Pancreas (tissue), 10 donors: ENCODE measurements around the gene LCE3C. TPM values are rescaled to one million over a fixed set of nuclear protein-coding genes. Genes with fewer than 3 reads are reported as not detected.

Source experiments
- ATAC-seq, 4 donors: fragments of 200-7000 bp; cut with Tn5 transposase; one replicate each; pipeline versions ENCODE4 v1.8.0 to v1.9.1; 2020; ENCODE audit warnings: mild to moderate bottlenecking in 4 of 4, moderate library complexity in 4 of 4
- DNase-seq, 6 donors: peaks; one replicate each; pipeline ENCODE4 v3.0.0-alpha.2; 2020
- FAIRE-seq: peaks from 2 replicates; lab custom pipeline; 2012; peaks lifted over from hg19 to GRCh38; lab: Jason Lieb, UNC
- H3K27ac ChIP-seq, 4 donors: fragments of 200-600 bp; sonication (generic); 1 replicate in 3 of 4; 2 replicates in 1 of 4; pipeline versions ENCODE4 v1.5.0 to v1.8.0; 2020
- H3K27me3 ChIP-seq, 4 donors: fragments of 200-600 bp; one replicate each; pipeline ENCODE4 v1.8.0; 2021
- H3K36me3 ChIP-seq, 3 donors: fragments of 200-600 bp; sonication (generic) in 1 of 3; one replicate each; pipeline versions ENCODE4 v1.5.0 to v1.8.0; 2020 to 2021
- H3K4me1 ChIP-seq, 3 donors: fragments of 200-600 bp; one replicate each; pipeline ENCODE4 v1.8.0; 2021
- H3K4me3 ChIP-seq, 4 donors: fragments of 200-600 bp; sonication (generic) in 2 of 4; one replicate each; pipeline versions ENCODE4 v1.5.0 to v1.8.0; 2020 to 2021
- H3K9me3 ChIP-seq, 4 donors: fragments of 200-600 bp; one replicate each; pipeline ENCODE4 v1.8.0; 2021
- WGBS, 2 donors: extraction: QIAGEN DNeasy Blood & Tissue Kit; methylation state at CpG; one replicate each; pipeline ENCODE4 v1.1.7; 2013; 5-methylcytosine and 5-hydroxymethylcytosine counted together
- intact Hi-C, 3 donors: fragments of 100-400 bp; cut with DNase I; formaldehyde crosslinking; loops; one replicate each; pipeline versions ENCODE4 v1.11.1 to v1.14.2; 2022
- polyA plus RNA-seq, 2 donors: library from polyadenylated mRNA; stranded (reverse); fragments of 200-250 nt; gene quantifications; one replicate each; pipeline ENCODE4 v1.2.3, GENCODE V29; 2013
- total RNA-seq, 6 donors: library from RNA; stranded (reverse); fragmentation: NEBNext Ultra II Directional in 4 of 6; extraction: Animal tissue kit (Norgen Biotek cat#: 25700) in 4 of 6; gene quantifications; one replicate each; pipeline versions ENCODE4 v1.2.1 to v1.2.4, GENCODE V29; 2021 to 2023
- TF ChIP-seq, protein P1 (sequence below), 4 donors: fragments of 200-600 bp; sonication (generic) in 3 of 4; IDR thresholded peaks; one replicate each; pipeline versions ENCODE4 v1.5.0 to v1.8.0; 2021; ENCODE audit warnings: antibody characterized with exemption in 4 of 4
- donor health status: healthy with polysubstance abuse.
- donor health status: DM: no; HTN: no; CAD: no; lungs with moderate emphysema.
- donor health status: DM: no; HTN: no; CAD: no.
- donor health status: control.
- donor health status: control.
- donor health status: Bipolar disorder and iron deficiency.
- donor health status: DM: yes; HTN: yes; CAD: no.
- donor health status: DM: no; HTN: no; CAD: no.
- donor health status: DM: no; HTN: no; CAD: no.
- donor health status: DM: yes; HTN: yes; CAD: no.

LCE3C gene
- total and polyA plus RNA-seq, 8 donors: not detected

DNA sequence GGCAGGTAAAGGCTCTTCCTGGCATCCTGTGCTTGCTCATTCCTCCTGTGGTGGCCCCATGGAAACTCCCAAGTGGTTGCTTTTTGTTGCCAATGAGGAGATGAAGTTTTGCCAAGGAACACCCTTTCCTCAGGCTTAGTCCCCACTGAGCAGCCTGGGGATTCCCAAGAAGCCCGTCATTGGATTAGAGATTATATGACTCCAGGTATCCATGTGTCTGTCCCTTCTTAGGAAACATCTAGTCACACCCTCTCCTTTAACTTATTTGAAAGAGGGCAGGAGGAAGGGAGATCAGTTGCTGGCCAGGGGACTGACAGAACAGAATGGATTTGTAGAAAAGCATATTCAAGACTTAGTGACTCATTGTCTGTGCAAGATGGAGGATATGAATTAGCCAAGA lies 26.7 kb downstream of the LCE3C start:
- ATAC-seq (no peak), DNase-seq (no peak), FAIRE-seq (no peak)
- TF ChIP-seq, protein P1, sequence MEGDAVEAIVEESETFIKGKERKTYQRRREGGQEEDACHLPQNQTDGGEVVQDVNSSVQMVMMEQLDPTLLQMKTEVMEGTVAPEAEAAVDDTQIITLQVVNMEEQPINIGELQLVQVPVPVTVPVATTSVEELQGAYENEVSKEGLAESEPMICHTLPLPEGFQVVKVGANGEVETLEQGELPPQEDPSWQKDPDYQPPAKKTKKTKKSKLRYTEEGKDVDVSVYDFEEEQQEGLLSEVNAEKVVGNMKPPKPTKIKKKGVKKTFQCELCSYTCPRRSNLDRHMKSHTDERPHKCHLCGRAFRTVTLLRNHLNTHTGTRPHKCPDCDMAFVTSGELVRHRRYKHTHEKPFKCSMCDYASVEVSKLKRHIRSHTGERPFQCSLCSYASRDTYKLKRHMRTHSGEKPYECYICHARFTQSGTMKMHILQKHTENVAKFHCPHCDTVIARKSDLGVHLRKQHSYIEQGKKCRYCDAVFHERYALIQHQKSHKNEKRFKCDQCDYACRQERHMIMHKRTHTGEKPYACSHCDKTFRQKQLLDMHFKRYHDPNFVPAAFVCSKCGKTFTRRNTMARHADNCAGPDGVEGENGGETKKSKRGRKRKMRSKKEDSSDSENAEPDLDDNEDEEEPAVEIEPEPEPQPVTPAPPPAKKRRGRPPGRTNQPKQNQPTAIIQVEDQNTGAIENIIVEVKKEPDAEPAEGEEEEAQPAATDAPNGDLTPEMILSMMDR (IDR thresholded peaks at IDR 0.05): no peak
- H3K27me3 ChIP-seq: no peaks in the 10 kb centered on the region
- no peak overlapping the region for H3K4me3 ChIP-seq
- H3K9me3 ChIP-seq: no peaks in the 10 kb centered on the region
- intact Hi-C loops: no loop called here
- H3K4me1 ChIP-seq: no peaks in the 10 kb centered on the region
- no peak overlapping the region for H3K27ac ChIP-seq
- H3K36me3 ChIP-seq: no peaks in the 10 kb centered on the region
- WGBS, 2 donors: 46 to 53% methylated on average over 1 of the region's 1 CpG

DNA sequence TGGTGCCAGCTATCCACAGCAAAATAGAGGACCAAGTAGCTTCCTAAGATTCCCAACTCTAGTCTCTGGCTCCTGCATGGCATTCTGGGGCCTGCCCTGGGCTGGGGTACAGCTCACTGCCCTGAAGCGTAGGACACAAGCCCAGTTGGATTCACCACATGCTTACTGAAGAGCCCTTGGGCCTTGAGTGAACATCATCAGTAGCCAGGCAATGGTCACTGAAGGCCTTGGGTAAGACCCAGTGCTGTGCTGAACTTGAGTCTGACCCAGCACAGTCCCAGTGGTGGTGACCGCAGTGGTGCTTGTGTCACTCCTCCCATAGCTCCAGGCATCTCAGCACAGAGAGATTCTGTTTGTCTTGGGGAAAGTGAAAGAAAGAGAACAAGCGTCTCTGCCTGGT lies 30.6 kb downstream of the LCE3C start:
- Histone ChIP-seq H3K27me3 (no peaks in the 10 kb centered on the region), H3K4me3 (no peak overlapping the region), H3K27ac (no peak overlapping the region), H3K9me3 (no peaks in the 10 kb centered on the region), H3K36me3 (no peaks in the 10 kb centered on the region), H3K4me1 (no peaks in the 10 kb centered on the region)
- FAIRE-seq (no peak), DNase-seq (no peak), ATAC-seq (no peak)
- intact Hi-C loops: no loop called here
- WGBS, 2 donors: 81 to 92% methylated on average over 3 of the region's 3 CpGs
- TF ChIP-seq, protein P1 (IDR thresholded peaks at IDR 0.05): no peak

DNA sequence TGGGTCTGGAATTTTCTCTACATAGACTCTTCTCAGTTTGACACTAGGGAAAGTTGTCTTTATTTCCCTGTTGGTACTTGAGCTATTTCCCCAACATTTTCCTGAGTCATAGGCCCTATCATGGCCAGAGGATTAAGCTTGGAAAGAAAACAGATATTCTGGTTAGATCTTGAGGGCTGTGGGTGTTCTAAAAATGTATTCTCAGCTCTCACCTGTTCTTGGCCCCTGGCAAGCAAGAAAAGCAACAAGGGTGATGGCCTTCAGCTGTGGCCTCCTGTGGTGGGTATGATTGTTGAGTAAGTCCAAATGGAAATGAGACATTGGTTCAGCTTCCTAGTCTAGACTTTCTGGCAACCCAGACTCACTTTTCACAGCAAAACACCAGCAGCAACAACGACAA lies 40.3 kb downstream of the LCE3C start:
- DNase-seq: no peak
- Histone ChIP-seq H3K27ac (no peak overlapping the region), H3K36me3 (no peaks in the 10 kb centered on the region), H3K27me3 (no peaks in the 10 kb centered on the region), H3K9me3 (no peaks in the 10 kb centered on the region), H3K4me1 (no peaks in the 10 kb centered on the region), H3K4me3 (no peak overlapping the region)
- TF ChIP-seq, protein P1 (IDR thresholded peaks at IDR 0.05): no peak
- intact Hi-C loops: no loop called here
- 44 to 73% methylated on average over 1 of the region's 1 CpG for WGBS, 2 donors
- no peak for ATAC-seq
- FAIRE-seq: no peak

DNA sequence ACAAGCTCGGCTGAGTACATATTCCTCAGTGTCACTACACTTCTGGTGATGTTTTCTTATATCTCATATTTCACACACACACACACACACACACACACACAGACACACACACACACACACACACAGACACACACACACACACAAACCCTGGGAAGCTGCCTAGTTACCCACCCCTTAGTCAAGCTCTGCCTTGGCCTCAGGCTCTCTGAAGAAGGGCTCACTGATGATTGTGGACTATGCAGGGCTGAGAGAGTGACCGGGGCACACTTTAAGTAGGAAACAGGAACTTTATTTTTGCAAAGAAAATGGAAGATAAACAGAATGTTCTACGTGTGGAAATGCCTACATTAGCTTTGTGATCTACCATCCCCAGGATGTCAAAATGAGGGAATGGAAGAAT lies 43.9 kb downstream of the LCE3C start:
- 49 to 52% methylated on average over 3 of the region's 3 CpGs for WGBS, 2 donors
- TF ChIP-seq, protein P1 (IDR thresholded peaks at IDR 0.05): no peak
- no peak for FAIRE-seq

DNA sequence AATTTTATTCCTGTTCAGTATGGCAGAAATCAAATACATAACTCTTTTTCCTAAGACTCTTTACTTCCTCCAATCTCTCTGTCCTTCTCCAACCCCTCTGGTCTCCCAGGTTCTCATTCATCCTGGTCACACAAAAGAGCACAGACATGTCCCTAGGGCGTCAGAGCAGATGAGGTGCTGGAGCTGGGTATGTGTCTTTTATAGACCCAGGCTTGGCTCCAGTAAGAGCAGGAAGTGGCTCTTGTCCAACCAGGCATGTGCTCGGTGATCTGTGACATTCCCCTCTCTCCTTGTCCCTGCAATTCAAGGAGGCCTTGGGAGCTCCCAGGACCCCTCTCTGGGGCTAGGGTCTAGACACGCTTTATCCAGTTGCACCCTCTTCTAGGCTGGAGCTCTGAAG lies 45.1 kb downstream of the LCE3C start:
- Histone ChIP-seq H3K27me3 (peaks cover 0 to 4% (median 0%) of the 10 kb centered on the region in 4 donors), H3K4me1 (no peaks in the 10 kb centered on the region), H3K9me3 (no peaks in the 10 kb centered on the region), H3K4me3 (no peak overlapping the region), H3K27ac (no peak overlapping the region), H3K36me3 (no peaks in the 10 kb centered on the region)
- WGBS, 2 donors: 43 to 45% methylated on average over 3 of the region's 3 CpGs
- DNase-seq (no peak), FAIRE-seq (no peak), ATAC-seq (no peak)
- intact Hi-C loops: no loop called here
- TF ChIP-seq, protein P1 (IDR thresholded peaks at IDR 0.05): no peak

More for the DNA sequence above, 43.9 kb downstream of the LCE3C start:
- Histone ChIP-seq H3K4me3 (no peak overlapping the region), H3K27ac (no peak overlapping the region), H3K36me3 (no peaks in the 10 kb centered on the region), H3K4me1 (no peaks in the 10 kb centered on the region), H3K9me3 (no peaks in the 10 kb centered on the region), H3K27me3 (peaks cover 0 to 4% (median 0%) of the 10 kb centered on the region in 4 donors)
- no peak for DNase-seq
- ATAC-seq: no peak
- intact Hi-C loops: no loop called here
